Testis (tissue), 2 donors: Measurements from ENCODE around the gene IFNA10.
"Not testable (repeated sequence)": the region's sequence is repeated elsewhere in the genome, so short reads cannot be mapped to it uniquely, and the experiment has no call there.

Experiments
- CTCF ChIP-seq, 3 experiments: fragments of 450-650 bp in 2 of 3; fragments of 200-600 bp in 1 of 3; sonication (generic) in 1 of 3; IDR thresholded peaks; one replicate each; pipeline ENCODE4 v1.5.1; 2016 to 2019; ENCODE audit warnings: antibody characterized with exemption in 3 of 3, mild to moderate bottlenecking in 2 of 3, moderate library complexity in 1 of 3
- POLR2A ChIP-seq: fragments of 450-650 bp; IDR thresholded peaks from one replicate; pipeline ENCODE4 v1.6.1; 2017; ENCODE audit warnings: antibody characterized with exemption, mild to moderate bottlenecking, moderate library complexity

DNA sequence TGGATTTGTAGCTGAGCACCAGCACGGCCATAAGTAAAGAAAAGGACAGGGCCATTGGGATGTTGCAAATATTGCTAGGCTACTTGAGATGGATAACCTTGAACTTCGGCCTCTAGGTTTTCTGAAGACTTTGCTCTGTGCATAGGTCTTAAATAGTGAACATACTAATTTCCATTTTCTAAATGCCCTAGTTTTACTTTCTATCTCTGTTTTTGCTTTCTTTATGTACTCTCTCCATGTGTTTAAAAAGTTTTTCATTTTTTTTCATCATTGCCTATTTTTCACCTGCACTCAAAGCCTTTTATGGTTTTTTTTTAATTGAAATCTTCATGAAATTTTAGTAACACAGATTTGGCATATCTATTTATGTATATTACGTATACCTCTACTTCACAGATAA is at the start of gene IFNA10:
- TF ChIP-seq CTCF (IDR thresholded peaks at IDR 0.05); POLR2A: not testable (repeated sequence)
